OCI-LY1 (cell line): ENCODE measurements around the gene XRCC4.

Experiments used
- CTCF ChIP-seq: fragments of 200-600 bp; sonication (generic), shearing (Covaris generic); IDR thresholded peaks from 2 replicates; pipeline ENCODE4 v1.5.1; 2017; ENCODE audit warnings: mild to moderate bottlenecking, antibody characterized with exemption, low read length, moderate library complexity, mixed read lengths
- EZH2 ChIP-seq: fragments of 200-600 bp; sonication (generic), shearing (Covaris generic); IDR thresholded peaks from 2 replicates; pipeline ENCODE4 v1.8.0; 2017; ENCODE audit warnings: borderline replicate concordance, mixed run types, mild to moderate bottlenecking, antibody characterized with exemption, low read length, moderate library complexity, mixed read lengths

- no peak for TF ChIP-seq CTCF
- no peak for TF ChIP-seq EZH2
Measured at GRCh38 chr5:83151821-83152220, 74.5 kb downstream of the XRCC4 start.
